Fibroblast of mammary gland (primary cell): ENCODE measurements around the gene RAB40C.

Source experiments
- DNase-seq: peaks from one replicate; pipeline ENCODE4 v3.0.0-alpha.2; 2010; ENCODE audit warnings: low read depth
- H3K4me3 ChIP-seq: 2 replicates; pipeline ENCODE4 v1.5.1; 2011; ENCODE audit warnings: low read depth, mild to moderate bottlenecking, low read length, moderate library complexity; ENCODE audit not compliant: control insufficient read depth
- CTCF ChIP-seq: conservative IDR thresholded peaks from 2 replicates; pipeline ENCODE4 v1.5.1; 2011; ENCODE audit warnings: low read depth, low read length, inconsistent platforms; ENCODE audit not compliant: control insufficient read depth, insufficient read depth

Gene RAB40C

GRCh38 chr16:590815-591200 is 942 bp downstream of the RAB40C start:
- peak overlapping the region; percentile 76 for H3K4me3 ChIP-seq
- no peak for DNase-seq
- no peak for TF ChIP-seq CTCF

- H3K4me3 ChIP-seq: peak overlapping the region; percentile 76
- TF ChIP-seq CTCF: no peak
- DNase-seq: no peak
Observed at GRCh38 chr16:591231-591630, 1.4 kb downstream of the RAB40C start.

DNA sequence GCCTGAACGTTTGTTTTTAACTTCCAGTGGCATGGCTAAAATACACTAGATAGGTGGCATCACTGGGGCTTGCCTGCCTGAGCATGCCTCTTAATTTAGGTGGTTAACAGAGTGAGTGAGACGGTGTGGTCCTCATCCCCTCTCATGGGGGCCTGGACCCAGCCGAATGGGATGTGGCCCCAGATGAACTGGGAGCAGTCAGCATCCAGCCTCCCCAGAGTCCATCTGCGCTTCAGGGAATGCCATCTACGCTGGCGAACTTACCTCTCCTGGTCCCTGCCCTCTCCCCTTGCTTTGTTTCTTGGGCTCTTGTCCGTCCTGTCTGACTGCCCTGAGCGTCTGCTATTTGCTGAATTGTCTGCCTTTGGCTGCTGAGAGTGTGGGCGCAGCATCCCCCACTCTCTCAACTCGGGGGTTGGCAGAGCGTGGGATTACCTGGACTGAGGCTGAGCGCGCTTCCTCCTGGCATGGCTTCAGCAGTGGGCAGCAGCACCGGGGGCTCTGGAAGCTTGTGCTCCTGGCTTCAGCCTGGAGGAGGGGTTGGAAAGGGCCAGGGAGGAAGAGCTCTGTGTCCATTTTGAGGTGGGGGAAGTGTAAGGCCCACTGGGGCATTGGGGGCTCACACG is 2.1 kb downstream of the RAB40C start:
- TF ChIP-seq CTCF: no peak
- no peak overlapping the region for H3K4me3 ChIP-seq
- no peak for DNase-seq

DNA sequence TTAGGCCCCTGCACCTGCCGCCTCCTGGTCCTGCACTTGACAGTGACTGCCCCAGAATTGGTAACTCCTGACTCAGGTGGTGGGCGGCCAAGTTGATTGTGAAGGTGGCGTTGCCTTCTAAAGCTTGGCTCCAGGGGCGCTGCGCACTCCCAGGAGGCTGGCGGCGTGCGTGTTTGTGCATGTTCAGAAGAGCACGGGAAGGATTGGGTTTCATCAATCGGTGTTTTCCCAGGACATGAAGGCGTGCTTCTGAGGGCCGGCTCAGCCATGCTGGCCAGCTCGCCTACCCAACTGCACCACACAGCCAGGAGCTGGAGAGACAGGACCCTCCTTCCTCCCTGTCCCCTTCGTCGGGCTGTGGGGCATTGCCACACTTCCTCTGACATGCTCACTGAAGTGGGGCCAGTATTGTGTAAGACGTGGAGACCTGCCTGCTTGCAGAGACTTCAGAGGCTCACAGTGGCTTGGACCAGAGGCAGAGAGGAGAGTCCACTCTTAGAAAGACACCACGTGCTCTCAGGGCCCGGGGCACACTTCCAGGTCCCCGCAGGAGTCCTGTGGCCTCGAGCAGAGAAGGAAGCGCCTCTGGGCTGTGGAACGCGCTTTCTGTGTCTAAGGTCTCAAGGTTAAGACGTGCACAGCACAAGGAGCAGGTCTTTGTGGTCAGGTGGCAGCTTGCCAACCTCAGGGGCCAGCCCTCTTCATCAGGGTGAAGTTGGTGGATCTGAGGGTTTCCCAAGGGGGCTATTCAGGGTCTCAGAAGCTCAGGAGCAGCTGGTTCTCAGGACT is 2.8 kb downstream of the RAB40C start:
- peak; percentile 36 for DNase-seq
- TF ChIP-seq CTCF: no peak

DNA sequence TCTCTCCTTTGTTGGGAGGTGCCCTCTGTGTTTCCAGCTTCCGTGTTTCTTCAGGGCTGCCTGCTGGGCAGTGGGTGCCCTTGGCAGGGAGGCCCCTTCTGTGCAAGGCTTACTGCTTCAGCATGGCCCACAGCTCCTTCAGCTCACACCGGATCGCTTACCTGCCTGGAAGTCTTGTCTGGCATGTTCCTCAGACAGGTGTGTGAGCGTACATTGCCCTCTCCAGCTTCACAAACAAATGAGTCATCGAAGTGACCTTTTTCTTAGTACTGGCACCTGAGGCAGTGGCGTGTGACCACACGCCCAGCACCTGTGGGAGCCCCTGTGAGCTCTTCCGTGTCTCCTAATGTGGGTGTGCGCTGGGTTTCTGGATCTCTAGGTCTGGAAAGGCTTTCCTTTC is 3.5 kb downstream of the RAB40C start:
- DNase-seq: no peak
- H3K4me3 ChIP-seq: no peak overlapping the region
- no peak for TF ChIP-seq CTCF

More for the DNA sequence above, 2.8 kb downstream of the RAB40C start:
- H3K4me3 ChIP-seq: no peak overlapping the region

DNA sequence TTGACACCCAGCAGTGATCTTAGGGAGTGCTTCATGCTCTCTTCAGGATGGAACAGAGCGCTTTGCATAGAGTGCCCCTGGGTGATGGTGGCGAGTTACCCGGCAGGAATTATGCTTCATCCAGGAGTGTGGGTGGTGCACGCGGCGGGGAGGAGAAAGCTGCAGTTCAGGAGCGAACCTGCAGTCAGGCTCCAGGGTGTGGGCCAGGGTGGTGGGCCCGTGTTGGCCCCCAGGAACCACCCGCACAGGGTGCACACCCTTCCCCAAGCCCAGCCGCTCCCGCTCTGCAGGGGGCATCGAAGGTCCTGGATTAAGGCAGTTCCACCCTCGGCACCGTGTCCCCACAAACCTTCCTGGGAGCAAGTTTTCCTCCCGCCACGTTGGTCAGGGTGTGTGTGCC is 3.9 kb downstream of the RAB40C start:
- no peak for TF ChIP-seq CTCF
- DNase-seq: no peak

More for the DNA sequence above, 3.9 kb downstream of the RAB40C start:
- H3K4me3 ChIP-seq: no peak overlapping the region
